Measurements from ENCODE around the gene TMEM14A. TPM values are rescaled to one million over a fixed set of nuclear protein-coding genes. Genes with fewer than 3 reads are reported as not detected.
"Not testable (repeated sequence)": the region's sequence is repeated elsewhere in the genome, so short reads cannot be mapped to it uniquely, and the experiment has no call there.

TMEM14A gene
- total RNA-seq, 1 donor from 2014 or later, result 14.6 TPM

- Histone ChIP-seq H3K4me3 (no peak overlapping the region), H3K9me3 (no peaks in the 10 kb centered on the region), H3K27ac (no peak overlapping the region), H3K36me3 (no peaks in the 10 kb centered on the region), H3K4me1 (no peaks in the 10 kb centered on the region), H3K27me3 (ENCODE audit: low read depth) (no peaks in the 10 kb centered on the region)
- DNase-seq (no peak), ATAC-seq (no peak)
- TF ChIP-seq CTCF (IDR thresholded peaks at IDR 0.05), result no peak
- intact Hi-C loops (cut with DNase I), result no loop called here
Observed at GRCh38 chr6:52696418-52696817, 25.5 kb downstream of the TMEM14A start.

GRCh38 chr6:52697903-52698302 lies 27.0 kb downstream of the TMEM14A start:
- no peak for TF ChIP-seq CTCF (IDR thresholded peaks at IDR 0.05)
- Histone ChIP-seq H3K27me3 (ENCODE audit: low read depth) (no peaks in the 10 kb centered on the region), H3K9me3 (no peaks in the 10 kb centered on the region), H3K27ac (no peak overlapping the region), H3K36me3 (no peaks in the 10 kb centered on the region), H3K4me1 (no peaks in the 10 kb centered on the region), H3K4me3 (no peak overlapping the region)
- intact Hi-C loops (cut with DNase I), result no loop called here
- DNase-seq (no peak), ATAC-seq (no peak)

GRCh38 chr6:52704060-52704459 lies 33.1 kb downstream of the TMEM14A start:
- no peaks in the 10 kb centered on the region for H3K27me3 ChIP-seq (ENCODE audit: low read depth)
- ATAC-seq (no peak), DNase-seq (no peak)
- H3K4me3 ChIP-seq, result no peak overlapping the region
- H3K27ac ChIP-seq, result no peak overlapping the region
- intact Hi-C loops (cut with DNase I), result no loop called here
- TF ChIP-seq CTCF (IDR thresholded peaks at IDR 0.05), result no peak
- H3K9me3 ChIP-seq, result no peaks in the 10 kb centered on the region
- no peaks in the 10 kb centered on the region for H3K4me1 ChIP-seq
- H3K36me3 ChIP-seq, result no peaks in the 10 kb centered on the region

DNA sequence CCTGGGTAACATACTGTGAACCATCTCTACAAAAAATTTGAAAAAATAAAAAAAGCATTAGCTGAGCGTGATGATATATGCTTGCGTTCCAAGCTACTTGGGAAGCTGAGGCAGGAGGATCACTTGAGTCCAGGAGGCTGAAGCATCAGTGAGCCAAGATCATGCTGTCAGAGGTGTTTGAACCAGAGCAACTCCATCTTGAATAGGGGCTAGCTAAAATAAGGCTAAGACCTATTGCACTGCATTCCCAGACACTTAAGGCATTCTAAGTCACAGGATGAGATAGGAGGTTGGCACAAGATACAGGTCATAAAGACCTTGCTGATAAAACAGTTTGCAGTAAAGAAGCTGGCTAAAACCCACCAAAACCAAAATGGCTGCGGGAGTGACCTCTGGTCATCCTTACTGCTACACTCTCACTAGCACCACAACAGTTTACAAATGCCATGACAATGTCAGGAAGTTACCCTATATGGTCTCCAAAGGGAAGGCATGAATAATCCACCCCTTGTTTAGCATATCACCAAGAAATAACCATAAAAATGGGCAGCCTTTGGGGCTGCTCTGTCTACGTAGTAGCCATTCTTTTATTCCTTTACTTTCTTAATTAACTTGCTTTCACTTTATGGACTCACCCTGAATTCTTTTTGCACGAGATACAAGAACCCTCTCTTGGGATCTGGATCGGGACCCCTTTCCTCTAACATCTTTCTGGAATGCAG lies 34.0 kb downstream of the TMEM14A start:
- H3K27ac ChIP-seq; H3K4me1 ChIP-seq; H3K27me3 ChIP-seq (ENCODE audit: low read depth); ATAC-seq; H3K36me3 ChIP-seq; H3K4me3 ChIP-seq; H3K9me3 ChIP-seq; DNase-seq; intact Hi-C loops (cut with DNase I): not testable (repeated sequence)

DNA sequence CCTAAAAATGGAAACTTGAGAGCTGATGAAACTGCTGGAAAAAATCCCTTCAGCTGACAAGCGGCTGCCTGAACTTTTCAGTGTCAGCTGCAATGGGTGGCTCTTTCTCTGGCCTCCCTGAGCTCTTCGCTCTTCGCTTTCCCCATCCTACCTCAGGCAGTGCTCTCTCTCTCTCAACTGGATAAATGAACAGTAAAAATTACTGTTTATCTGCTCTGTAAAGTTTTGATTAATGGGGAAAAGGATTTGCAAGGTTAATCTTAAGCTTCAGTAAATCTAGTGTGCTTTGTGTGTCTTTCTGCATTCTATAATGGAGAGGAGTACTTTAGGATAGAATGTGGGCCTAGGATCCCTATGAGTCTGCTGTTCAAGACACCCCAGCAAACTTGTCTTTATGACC lies 35.1 kb downstream of the TMEM14A start:
- no peaks in the 10 kb centered on the region for H3K9me3 ChIP-seq
- H3K27ac ChIP-seq, result no peak overlapping the region
- intact Hi-C loops (cut with DNase I), result no loop called here
- no peak for TF ChIP-seq CTCF (IDR thresholded peaks at IDR 0.05)
- ATAC-seq, result no peak
- no peaks in the 10 kb centered on the region for H3K27me3 ChIP-seq (ENCODE audit: low read depth)
- H3K4me1 ChIP-seq, result no peaks in the 10 kb centered on the region
- no peak overlapping the region for H3K4me3 ChIP-seq
- H3K36me3 ChIP-seq, result no peaks in the 10 kb centered on the region
- DNase-seq, result no peak

DNA sequence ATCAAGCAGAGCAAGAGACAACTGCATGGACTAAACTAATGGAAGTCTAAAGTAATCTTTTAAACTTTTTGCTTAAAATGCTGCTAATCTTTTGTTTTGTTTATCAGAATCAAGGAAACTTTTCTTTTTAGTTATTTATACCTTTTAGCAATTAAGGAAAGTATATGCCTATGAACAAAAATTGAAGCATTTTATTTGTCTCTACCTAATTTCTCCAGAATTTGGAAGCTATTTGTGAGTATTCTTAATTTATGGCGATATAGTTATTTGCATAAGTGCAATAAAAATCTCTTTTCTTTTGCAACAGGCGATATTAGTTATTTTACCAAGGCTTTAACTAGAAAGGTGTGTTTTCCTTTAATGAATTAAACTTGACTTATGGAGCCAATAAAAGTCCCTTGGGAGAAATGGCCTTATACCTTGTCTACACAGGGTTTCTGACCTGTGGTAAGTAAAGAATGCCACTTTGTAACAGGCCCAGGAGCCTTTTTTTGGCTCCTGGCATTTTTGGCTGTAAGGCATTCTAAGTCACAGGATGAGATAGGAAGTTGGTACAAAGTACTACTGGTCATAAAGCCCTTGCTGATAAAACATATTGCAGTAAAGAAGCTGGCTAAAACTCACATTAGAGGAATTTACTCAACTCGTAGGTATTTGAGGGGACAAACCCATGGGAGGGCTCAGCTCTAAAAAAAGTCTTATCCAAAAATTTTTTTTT lies 37.2 kb downstream of the TMEM14A start:
- Histone ChIP-seq H3K4me1 (no peaks in the 10 kb centered on the region), H3K27me3 (ENCODE audit: low read depth) (no peaks in the 10 kb centered on the region), H3K9me3 (no peaks in the 10 kb centered on the region), H3K27ac (no peak overlapping the region), H3K36me3 (no peaks in the 10 kb centered on the region), H3K4me3 (no peak overlapping the region)
- TF ChIP-seq CTCF (IDR thresholded peaks at IDR 0.05), result no peak
- DNase-seq (no peak), ATAC-seq (no peak)
- intact Hi-C loops (cut with DNase I), result no loop called here

All from lower lobe of right lung (tissue), 2 donors.